Spleen (tissue), 7 donors: ENCODE measurements around the gene MTMR11.

ENCODE experiments used
- CTCF ChIP-seq, 11 experiments: fragments of 200-600 bp in 7 of 11; fragments of 450-650 bp in 4 of 11; sonication (generic) in 4 of 11; IDR thresholded peaks in 8 of 11; conservative IDR thresholded peaks in 3 of 11; 1 replicate in 7 of 11; 2 replicates in 4 of 11; pipeline versions ENCODE4 v1.4.0 to v1.8.0; 2016 to 2021; ENCODE audit warnings: antibody characterized with exemption in 11 of 11, inconsistent platforms in 4 of 11, mild to moderate bottlenecking in 1 of 11
- POLR2AphosphoS5 ChIP-seq, 3 donors: sonication (generic); formaldehyde crosslinking; IDR thresholded peaks; one replicate each; pipeline ENCODE4 v1.5.1; 2017; ENCODE audit warnings: antibody characterized with exemption in 3 of 3
- donor health status: DM: no; HTN: no; CAD: no; lungs with moderate emphysema.
- donor health status: DM: no; HTN: no; CAD: no.
- donor health status: DM: no; HTN: no; CAD: no.

GRCh38 chr1:149934356-149934755 is 2.3 kb downstream of the MTMR11 start:
- TF ChIP-seq POLR2AphosphoS5 (IDR thresholded peaks at IDR 0.05): no peak
- no peak for TF ChIP-seq CTCF (IDR thresholded peaks at IDR 0.05 in 8 of 11, conservative IDR thresholded peaks at IDR 0.05 in 3 of 11)
